GM23248 (cell line): ENCODE results near the gene VSTM5. TPM values are rescaled to one million over a fixed set of nuclear protein-coding genes. Genes with fewer than 3 reads are reported as not detected.
"Not testable (repeated sequence)": the region's sequence is repeated elsewhere in the genome, so short reads cannot be mapped to it uniquely, and the experiment has no call there.

Source experiments
- DNase-seq: peaks from one replicate; pipeline ENCODE4 v3.0.0-alpha.2; 2015
- H2AFZ ChIP-seq: fragments of 200-600 bp; sonication (generic); 2 replicates; pipeline ENCODE4 v1.6.1; 2016; ENCODE audit warnings: antibody characterized with exemption
- H3F3A ChIP-seq: fragments of 200-600 bp; sonication (generic); 2 replicates; pipeline ENCODE4 v1.6.1; 2016; ENCODE audit warnings: mild to moderate bottlenecking, antibody characterized with exemption, mixed run types; ENCODE audit not compliant: insufficient read depth
- H3K27ac ChIP-seq: fragments of 200-600 bp; sonication (generic); 2 replicates; pipeline ENCODE4 v1.5.1; 2016; ENCODE audit warnings: mild to moderate bottlenecking
- H3K27me3 ChIP-seq: fragments of 200-600 bp; sonication (generic); replicated peaks from 2 replicates; pipeline ENCODE4 v1.6.1; 2016; ENCODE audit warnings: mild to moderate bottlenecking; ENCODE audit not compliant: insufficient read depth
- H3K36me3 ChIP-seq: fragments of 200-600 bp; sonication (generic); 2 replicates; pipeline ENCODE4 v1.6.1; 2016; ENCODE audit warnings: low read depth, mild to moderate bottlenecking
- H3K4me1 ChIP-seq: fragments of 200-600 bp; sonication (generic); 2 replicates; pipeline ENCODE4 v1.6.1; 2016; ENCODE audit warnings: mild to moderate bottlenecking; ENCODE audit not compliant: insufficient read depth
- H3K4me2 ChIP-seq: fragments of 200-600 bp; sonication (generic); one replicate; pipeline ENCODE4 v1.6.1; 2016; ENCODE audit warnings: mild to moderate bottlenecking; ENCODE audit not compliant: unreplicated experiment
- H3K4me3 ChIP-seq: fragments of 200-600 bp; sonication (generic); 2 replicates; pipeline ENCODE4 v1.5.1; 2016; ENCODE audit warnings: mild to moderate bottlenecking
- H3K79me2 ChIP-seq: fragments of 200-600 bp; sonication (generic); 2 replicates; pipeline ENCODE4 v1.6.1; 2016; ENCODE audit warnings: mild to moderate bottlenecking; ENCODE audit not compliant: insufficient read depth
- H3K9ac ChIP-seq: fragments of 200-600 bp; sonication (generic); 2 replicates; pipeline ENCODE4 v1.6.1; 2016; ENCODE audit warnings: mild to moderate bottlenecking
- H3K9me2 ChIP-seq: fragments of 200-600 bp; sonication (generic); 2 replicates; pipeline ENCODE4 v1.6.1; 2016; ENCODE audit warnings: mixed run types, mild to moderate bottlenecking, moderate library complexity; ENCODE audit not compliant: insufficient read depth
- H3K9me3 ChIP-seq: fragments of 200-600 bp; sonication (generic); one replicate; pipeline ENCODE4 v1.6.1; 2017; ENCODE audit warnings: low read depth
- H4K20me1 ChIP-seq: fragments of 200-600 bp; sonication (generic); 2 replicates; pipeline ENCODE4 v1.6.0; 2016; ENCODE audit not compliant: insufficient read depth
- EZH2 ChIP-seq: fragments of 200-600 bp; sonication (generic); IDR thresholded peaks from 2 replicates; pipeline ENCODE4 v1.6.1; 2018; ENCODE audit warnings: antibody characterized with exemption, mild to moderate bottlenecking; ENCODE audit not compliant: insufficient read depth, poor library complexity, severe bottlenecking
- EZH2phosphoT487 ChIP-seq: fragments of 200-600 bp; sonication (generic); IDR thresholded peaks from 2 replicates; pipeline ENCODE4 v1.6.1; 2018; ENCODE audit warnings: antibody characterized with exemption, moderate library complexity, mild to moderate bottlenecking, low read depth; ENCODE audit not compliant: insufficient read depth
- WGBS, 2 experiments: methylation state at CpG; one replicate each; pipeline ENCODE4 v1.1.6; 2015 to 2017; ENCODE audit warnings: low lambda C conversion rate in 2 of 2, low coverage in 1 of 2; ENCODE audit errors: missing lambda C conversion rate in 2 of 2; 5-methylcytosine and 5-hydroxymethylcytosine counted together
- in situ Hi-C: fragments of 300-500 bp; cut with MboI; formaldehyde crosslinking; loops from 2 replicates; pipeline ENCODE4 v1.15.0; 2020
- polyA plus RNA-seq: library from polyadenylated mRNA; unstranded; fragments of >200 nt; fragmentation: Nextera tagmentation; extraction: Ambion mirVana; gene quantifications from 2 replicates; pipeline ENCODE4 v1.2.1, GENCODE V29; 2016
- total RNA-seq: library from RNA; depleted of rRNA; stranded (reverse); fragments of >200 nt; shearing (Covaris generic); gene quantifications from 2 replicates; pipeline ENCODE4 v1.2.3, GENCODE V29; 2014; rRNA removed

The VSTM5 gene, protein sequence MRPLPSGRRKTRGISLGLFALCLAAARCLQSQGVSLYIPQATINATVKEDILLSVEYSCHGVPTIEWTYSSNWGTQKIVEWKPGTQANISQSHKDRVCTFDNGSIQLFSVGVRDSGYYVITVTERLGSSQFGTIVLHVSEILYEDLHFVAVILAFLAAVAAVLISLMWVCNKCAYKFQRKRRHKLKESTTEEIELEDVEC
- total RNA-seq (not detected in 2 replicates), polyA plus RNA-seq (0.16 TPM in 1 of 2 replicates, not detected in the other)

- Histone ChIP-seq H3K4me3 (peak within 1 kb of the TSS; percentile 64), H3K4me2 (peak within 1 kb of the TSS; percentile 92), H3K9me3 (no peaks in the 10 kb centered on the region), H3K9ac (peak within 1 kb of the TSS; percentile 55), H4K20me1 (no peaks in the 10 kb centered on the region), H2AFZ (peak within 1 kb of the TSS; percentile 84), H3K36me3 (no peaks in the 10 kb centered on the region), H3K79me2 (no peaks in the 10 kb centered on the region), H3K27ac (no peak within 1 kb of the TSS), H3K27me3 (0 out of 2 replicates have a peak, but pooled peaks cover 7% of the 10 kb centered on the region), H3K4me1 (peaks cover 3% of the 10 kb centered on the region; the same call in 1 of the 2 replicates), H3K9me2 (no peaks in the 10 kb centered on the region), H3F3A (no peaks in the 10 kb centered on the region)
- in situ Hi-C loops = no loop called here
- no peak for DNase-seq
- TF ChIP-seq EZH2 (no peak), EZH2phosphoT487 (no peak)
- WGBS, 2 experiments = 3 to 5% methylated on average over 5 to 6 of the region's 6 CpGs
These were observed at the start of gene VSTM5 for GRCh38 chr11:93850594-93851018. TSS of gene VSTM5 (minus strand) at chr11:93850618. CDS start at chr11:93850502, 116 bp downstream.

- no peaks in the 10 kb centered on the region for H3K9me3 ChIP-seq
- 38% methylated on average over 5 of the region's 5 CpGs for WGBS, 2 experiments
- no peak overlapping the region for H3K9ac ChIP-seq
- H2AFZ ChIP-seq = no peak overlapping the region
- H3F3A ChIP-seq = no peaks in the 10 kb centered on the region
- no peaks in the 10 kb centered on the region for H3K79me2 ChIP-seq
- peaks cover under 1% of the 10 kb centered on the region; the same call in 1 of the 2 replicates for H3K27me3 ChIP-seq
- no peaks in the 10 kb centered on the region for H3K9me2 ChIP-seq
- DNase-seq = peak; percentile 79
- no peak overlapping the region for H3K27ac ChIP-seq
- no peaks in the 10 kb centered on the region for H3K36me3 ChIP-seq
- in situ Hi-C loops = loop anchor here (10.0 kb wide), 2 partner anchors 530 to 600 kb away; partner anchors contain the start of genes ANKRD49 and MRE11
- TF ChIP-seq EZH2 = no peak
- no peak for TF ChIP-seq EZH2phosphoT487
- H4K20me1 ChIP-seq = no peaks in the 10 kb centered on the region
- no peak overlapping the region for H3K4me2 ChIP-seq
- 0 out of 2 replicates have a peak, but pooled peaks cover 5% of the 10 kb centered on the region for H3K4me1 ChIP-seq
- no peak overlapping the region for H3K4me3 ChIP-seq
These were observed 44.9 kb upstream of the VSTM5 start for GRCh38 chr11:93895106-93895862.

DNA sequence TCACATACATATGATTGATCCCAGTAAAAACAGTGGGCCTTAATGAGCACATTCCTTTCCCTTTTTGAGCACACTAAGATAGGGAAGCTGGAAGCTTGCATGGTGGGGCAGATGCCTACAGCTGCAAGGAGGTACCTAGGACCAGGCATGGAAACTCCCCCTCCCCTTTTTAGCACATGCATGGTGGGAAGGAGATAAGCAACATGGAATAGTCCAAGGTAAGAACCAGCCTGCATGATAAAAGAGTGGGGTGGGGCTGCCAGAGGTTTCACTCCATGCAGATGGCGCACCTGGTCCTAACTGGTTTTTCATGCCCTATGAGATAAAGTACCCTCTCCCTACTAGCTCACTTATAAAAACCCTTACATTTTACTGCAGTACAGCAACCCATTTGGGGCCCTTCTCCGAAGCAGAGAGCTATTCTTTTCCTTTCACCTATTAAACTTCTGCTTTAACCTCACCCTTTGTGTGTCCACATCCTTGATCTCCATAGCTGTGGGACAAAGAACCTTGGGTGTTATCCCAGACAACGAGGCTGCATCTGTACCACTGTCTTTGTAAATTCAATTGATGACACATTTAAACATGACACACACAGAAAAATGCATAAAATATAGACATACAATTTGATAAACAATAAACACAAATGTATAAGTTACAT, 40.1 kb upstream of the VSTM5 start:
- no peak for DNase-seq
- in situ Hi-C loops = loop anchor here (10.0 kb wide), 2 partner anchors 534 to 604 kb away; partner anchors contain the start of genes ANKRD49 and MRE11
- Histone ChIP-seq H3F3A (no peaks in the 10 kb centered on the region), H3K4me1 (0 out of 2 replicates have a peak, but pooled peaks cover 4% of the 10 kb centered on the region), H3K9me3 (no peaks in the 10 kb centered on the region), H3K79me2 (no peaks in the 10 kb centered on the region), H3K4me3 (no peak overlapping the region), H2AFZ (no peak overlapping the region), H3K27ac (no peak overlapping the region), H3K9me2 (no peaks in the 10 kb centered on the region), H3K36me3 (no peaks in the 10 kb centered on the region), H3K4me2 (no peak overlapping the region), H3K27me3 (peaks cover 19% of the 10 kb centered on the region; the same call in 1 of the 2 replicates), H4K20me1 (no peaks in the 10 kb centered on the region), H3K9ac (no peak overlapping the region)
- TF ChIP-seq EZH2phosphoT487 (no peak), EZH2 (no peak)
- WGBS, 2 experiments = 29 to 35% methylated on average over 3 of the region's 3 CpGs

GRCh38 chr11:93887111-93887510, 36.7 kb upstream of the VSTM5 start:
- no peak overlapping the region for H2AFZ ChIP-seq
- no peak for DNase-seq
- peaks cover 22% of the 10 kb centered on the region for H3K27me3 ChIP-seq
- no peak overlapping the region for H3K9ac ChIP-seq
- H3K4me1 ChIP-seq = no peaks in the 10 kb centered on the region
- H3K36me3 ChIP-seq = no peaks in the 10 kb centered on the region
- in situ Hi-C loops = no loop called here
- TF ChIP-seq EZH2 = no peak
- TF ChIP-seq EZH2phosphoT487 = no peak
- no peak overlapping the region for H3K4me3 ChIP-seq
- H3K4me2 ChIP-seq = no peak overlapping the region
- H3K79me2 ChIP-seq = no peaks in the 10 kb centered on the region
- no peaks in the 10 kb centered on the region for H4K20me1 ChIP-seq
- no peaks in the 10 kb centered on the region for H3K9me3 ChIP-seq
- H3K27ac ChIP-seq = no peak overlapping the region
- no peaks in the 10 kb centered on the region for H3F3A ChIP-seq
- no peaks in the 10 kb centered on the region for H3K9me2 ChIP-seq
- 58% methylated on average over 5 of the region's 5 CpGs for WGBS, 2 experiments

DNA sequence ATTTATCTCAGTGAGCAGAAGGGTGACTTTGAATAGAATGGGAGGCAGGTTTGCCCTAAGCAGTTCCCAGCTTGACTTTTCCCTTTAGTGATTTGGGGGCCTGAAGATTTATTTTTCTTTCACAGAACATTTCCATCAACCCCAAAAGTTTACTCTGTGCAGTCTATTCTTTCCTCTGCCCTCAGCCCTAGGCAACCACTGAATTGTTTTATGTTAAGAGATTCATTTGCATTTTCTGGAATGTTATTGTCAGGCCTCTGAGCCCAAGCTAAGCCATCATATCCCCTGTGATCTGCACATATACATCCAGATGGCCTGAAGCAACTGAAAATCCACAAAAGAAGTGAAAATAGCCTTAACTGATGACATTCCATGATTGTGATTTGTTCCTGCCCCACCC, 28.7 kb upstream of the VSTM5 start:
- H3K9me3 ChIP-seq, H3K27me3 ChIP-seq, H3K9ac ChIP-seq, DNase-seq, H3K9me2 ChIP-seq, H3F3A ChIP-seq, H3K36me3 ChIP-seq, H3K79me2 ChIP-seq, H2AFZ ChIP-seq, H3K4me2 ChIP-seq, H4K20me1 ChIP-seq, H3K4me1 ChIP-seq, in situ Hi-C loops, H3K4me3 ChIP-seq, H3K27ac ChIP-seq: not testable (repeated sequence)
